HEK293T (cell line): ENCODE measurements around the gene KPNA1.

ENCODE experiments used
- ARNT ChIP-seq: fragments of 450-650 bp; IDR thresholded peaks from 2 replicates; pipeline ENCODE4 v1.6.1; 2017; ENCODE audit warnings: mild to moderate bottlenecking
- BHLHE40 ChIP-seq: fragments of 450-650 bp; IDR thresholded peaks from 2 replicates; pipeline ENCODE4 v1.6.1; 2016; ENCODE audit warnings: mild to moderate bottlenecking, moderate library complexity, borderline replicate concordance
- ELF4 ChIP-seq: fragments of 450-650 bp; IDR thresholded peaks from 2 replicates; pipeline ENCODE4 v1.6.1; 2017; ENCODE audit warnings: antibody characterized with exemption
- SP1 ChIP-seq: fragments of 450-650 bp; IDR thresholded peaks from 2 replicates; pipeline ENCODE4 v1.6.1; 2017
- TARDBP ChIP-seq: fragments of 450-650 bp; IDR thresholded peaks from 2 replicates; pipeline ENCODE4 v1.6.1; 2016
- ZNF384 ChIP-seq: fragments of 450-650 bp; IDR thresholded peaks from 2 replicates; pipeline ENCODE4 v1.6.1; 2016

DNA sequence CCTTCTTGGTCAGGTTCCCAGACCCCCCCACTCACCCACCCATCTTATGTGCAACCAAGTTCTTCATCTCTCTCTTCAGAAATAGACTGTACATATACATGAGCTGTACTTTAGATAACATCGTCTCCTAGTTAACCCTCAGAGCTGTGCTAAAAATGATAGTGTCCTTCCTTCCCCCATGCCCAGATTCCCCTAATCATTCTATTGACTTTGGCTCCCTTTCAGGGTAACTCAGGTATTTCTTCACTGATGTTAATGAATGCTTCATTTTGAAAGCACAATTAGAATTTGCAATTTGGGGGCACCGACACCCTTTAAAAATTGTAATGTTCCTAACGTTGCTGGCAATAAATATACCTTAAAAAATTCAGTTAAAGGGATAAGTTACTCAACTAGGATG, 38.4 kb upstream of the KPNA1 start:
- TF ChIP-seq ELF4 (no peak), TARDBP (no peak), SP1 (no peak), ARNT (no peak), ZNF384 (no peak), BHLHE40 (no peak)
